HCEC 1CT (cell line): ENCODE measurements around the gene DUSP16.
"Not testable (repeated sequence)": the region's sequence is repeated elsewhere in the genome, so short reads cannot be mapped to it uniquely, and the experiment has no call there.

Source experiments
- DNase-seq: peaks from one replicate; pipeline ENCODE4 v3.0.0-alpha.2; 2017

Gene DUSP16

GRCh38 chr12:12543959-12544358 lies 18.7 kb downstream of the DUSP16 start:
- DNase-seq, result no peak

GRCh38 chr12:12542964-12543363 lies 19.7 kb downstream of the DUSP16 start:
- DNase-seq, result no peak

GRCh38 chr12:12542286-12542685 lies 20.4 kb downstream of the DUSP16 start:
- DNase-seq, result no peak

GRCh38 chr12:12541782-12542181 lies 20.9 kb downstream of the DUSP16 start:
- DNase-seq, result no peak

- no peak for DNase-seq
These were observed 22.2 kb downstream of the DUSP16 start for GRCh38 chr12:12540261-12541013.

- DNase-seq, result no peak
These were observed 23.4 kb downstream of the DUSP16 start for GRCh38 chr12:12539028-12539810.

- no peak for DNase-seq
These were observed 24.1 kb downstream of the DUSP16 start for GRCh38 chr12:12538535-12538934.

GRCh38 chr12:12537421-12537820 lies 25.2 kb downstream of the DUSP16 start:
- DNase-seq, result no peak

- no peak for DNase-seq
These were observed 27.7 kb downstream of the DUSP16 start for GRCh38 chr12:12534975-12535374.

GRCh38 chr12:12534166-12534866 lies 28.3 kb downstream of the DUSP16 start:
- DNase-seq, result no peak

- no peak for DNase-seq
These were observed 29.3 kb downstream of the DUSP16 start for GRCh38 chr12:12533238-12533829.

GRCh38 chr12:12531194-12531593 lies 31.5 kb downstream of the DUSP16 start:
- DNase-seq, result no peak

- no peak for DNase-seq
These were observed 32.8 kb downstream of the DUSP16 start for GRCh38 chr12:12529783-12530421.

GRCh38 chr12:12528361-12529270 lies 34.0 kb downstream of the DUSP16 start:
- no peak for DNase-seq

GRCh38 chr12:12527820-12528296 lies 34.8 kb downstream of the DUSP16 start:
- DNase-seq, result no peak

- no peak for DNase-seq
These were observed 38.5 kb downstream of the DUSP16 start for GRCh38 chr12:12524128-12524527.

GRCh38 chr12:12523229-12523628 lies 39.4 kb downstream of the DUSP16 start:
- DNase-seq, result no peak

GRCh38 chr12:12522657-12523056 lies 40.0 kb downstream of the DUSP16 start:
- not testable (repeated sequence) for DNase-seq

GRCh38 chr12:12521888-12522287 lies 40.8 kb downstream of the DUSP16 start:
- DNase-seq, result no peak

- DNase-seq, result no peak
These were observed 41.6 kb downstream of the DUSP16 start for GRCh38 chr12:12521044-12521485.

- DNase-seq, result no peak
These were observed 42.4 kb downstream of the DUSP16 start for GRCh38 chr12:12520273-12520672.
